Measurements from ENCODE around the gene ZFPM1.

GRCh38 chr16:88466949-88467348 lies 13.9 kb downstream of the ZFPM1 start:
- TF ChIP-seq CTCF (IDR thresholded peaks at IDR 0.05) = no peak
- no peak for TF ChIP-seq POLR2A (IDR thresholded peaks at IDR 0.05)

Measured in body of pancreas (tissue), 4 donors.